Thyroid gland (tissue), 4 donors: ENCODE measurements around the gene IRF2.
"Not testable (repeated sequence)": the region's sequence is repeated elsewhere in the genome, so short reads cannot be mapped to it uniquely, and the experiment has no call there.

Source experiments
- POLR2A ChIP-seq, 2 donors: fragments of 450-650 bp; IDR thresholded peaks; one replicate each; pipeline ENCODE4 v1.6.1; 2017; ENCODE audit warnings: antibody characterized with exemption in 2 of 2, mild to moderate bottlenecking in 2 of 2, moderate library complexity in 1 of 2
- TF ChIP-seq, protein P1 (sequence below), 6 experiments: fragments of 200-600 bp in 3 of 6; fragments of 450-650 bp in 3 of 6; sonication (generic) in 3 of 6; IDR thresholded peaks; one replicate each; pipeline ENCODE4 v1.5.1; 2016 to 2019; ENCODE audit warnings: antibody characterized with exemption in 6 of 6, mild to moderate bottlenecking in 2 of 6, inconsistent platforms in 1 of 6, moderate library complexity in 1 of 6

DNA sequence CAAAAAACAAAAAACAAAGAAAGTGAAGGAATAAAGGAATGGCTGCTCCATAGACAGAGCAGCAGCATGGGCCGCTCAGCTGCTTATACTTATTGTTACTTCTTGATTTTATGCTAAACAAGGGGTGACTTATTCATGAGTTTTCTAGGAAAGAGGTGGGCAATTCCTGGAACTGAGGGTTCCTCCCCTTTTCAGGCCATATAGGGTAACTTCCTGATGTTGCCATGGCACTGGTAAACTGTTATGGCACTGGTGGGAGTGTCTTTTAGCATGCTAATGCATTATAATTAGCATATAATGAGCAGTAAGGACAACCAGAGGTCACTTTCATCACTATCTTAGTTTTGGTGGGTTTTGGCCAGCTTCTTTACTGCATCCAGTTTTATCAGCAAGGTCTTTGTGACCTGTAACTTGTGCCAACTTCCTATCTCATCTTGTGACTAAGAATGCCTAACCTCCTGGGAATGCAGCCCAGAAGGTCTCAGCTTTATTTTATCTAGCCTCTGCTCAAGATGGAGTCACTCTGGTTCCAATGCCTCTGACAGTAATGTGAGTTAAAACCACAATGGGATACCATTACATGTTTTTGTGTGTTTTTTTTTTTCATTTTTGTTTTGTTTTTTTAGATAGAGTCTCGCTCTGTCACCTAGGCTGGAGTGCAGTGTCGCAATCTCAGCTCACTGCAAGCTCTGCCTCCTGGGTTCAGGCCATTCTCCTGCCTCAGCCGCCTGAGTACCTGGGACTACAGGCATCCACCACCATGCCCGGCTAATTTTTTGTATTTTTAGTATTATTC lies 134.8 kb downstream of the IRF2 start:
- TF ChIP-seq POLR2A (IDR thresholded peaks at IDR 0.05) = not testable (repeated sequence)
- TF ChIP-seq, protein P1, sequence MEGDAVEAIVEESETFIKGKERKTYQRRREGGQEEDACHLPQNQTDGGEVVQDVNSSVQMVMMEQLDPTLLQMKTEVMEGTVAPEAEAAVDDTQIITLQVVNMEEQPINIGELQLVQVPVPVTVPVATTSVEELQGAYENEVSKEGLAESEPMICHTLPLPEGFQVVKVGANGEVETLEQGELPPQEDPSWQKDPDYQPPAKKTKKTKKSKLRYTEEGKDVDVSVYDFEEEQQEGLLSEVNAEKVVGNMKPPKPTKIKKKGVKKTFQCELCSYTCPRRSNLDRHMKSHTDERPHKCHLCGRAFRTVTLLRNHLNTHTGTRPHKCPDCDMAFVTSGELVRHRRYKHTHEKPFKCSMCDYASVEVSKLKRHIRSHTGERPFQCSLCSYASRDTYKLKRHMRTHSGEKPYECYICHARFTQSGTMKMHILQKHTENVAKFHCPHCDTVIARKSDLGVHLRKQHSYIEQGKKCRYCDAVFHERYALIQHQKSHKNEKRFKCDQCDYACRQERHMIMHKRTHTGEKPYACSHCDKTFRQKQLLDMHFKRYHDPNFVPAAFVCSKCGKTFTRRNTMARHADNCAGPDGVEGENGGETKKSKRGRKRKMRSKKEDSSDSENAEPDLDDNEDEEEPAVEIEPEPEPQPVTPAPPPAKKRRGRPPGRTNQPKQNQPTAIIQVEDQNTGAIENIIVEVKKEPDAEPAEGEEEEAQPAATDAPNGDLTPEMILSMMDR (IDR thresholded peaks at IDR 0.05) = not testable (repeated sequence)
